ACC112 (cell line): ENCODE results near the gene PPP1R13B.

ENCODE experiments used
- H2AFZ ChIP-seq: fragments of 200-600 bp; sonication (generic); one replicate; pipeline ENCODE4 v1.6.0; 2017; ENCODE audit warnings: antibody characterized with exemption, low read length; ENCODE audit not compliant: unreplicated experiment
- H3K27ac ChIP-seq: fragments of 200-600 bp; sonication (generic); 2 replicates; pipeline ENCODE4 v1.5.1; 2014; ENCODE audit warnings: low read depth, mild to moderate bottlenecking, antibody characterized with exemption, low read length, moderate library complexity
- H3K27me3 ChIP-seq: fragments of 200-600 bp; sonication (generic); 2 replicates; pipeline ENCODE4 v1.6.1; 2014; ENCODE audit warnings: mild to moderate bottlenecking, antibody characterized with exemption, low read length, moderate library complexity, mixed read lengths; ENCODE audit not compliant: insufficient read depth
- H3K36me3 ChIP-seq: fragments of 200-600 bp; sonication (generic); 2 replicates; pipeline ENCODE4 v1.6.1; 2016; ENCODE audit warnings: mild to moderate bottlenecking, antibody characterized with exemption, low read length, moderate library complexity, mixed read lengths; ENCODE audit not compliant: insufficient read depth
- H3K4me1 ChIP-seq: fragments of 200-600 bp; sonication (generic); one replicate; pipeline ENCODE4 v1.6.1; 2016; ENCODE audit warnings: low read length, mixed read lengths; ENCODE audit not compliant: insufficient read depth, unreplicated experiment, control insufficient read depth
- H3K4me3 ChIP-seq: fragments of 200-600 bp; sonication (generic); 2 replicates; pipeline ENCODE4 v1.5.1; 2014; ENCODE audit warnings: mild to moderate bottlenecking, low read depth, low read length
- H3K79me2 ChIP-seq: fragments of 200-600 bp; sonication (generic); one replicate; pipeline ENCODE4 v1.6.0; 2016; ENCODE audit warnings: low read length; ENCODE audit not compliant: control insufficient read depth, unreplicated experiment, insufficient read depth

PPP1R13B gene

GRCh38 chr14:103700753-103701490 lies 146.5 kb downstream of the PPP1R13B start:
- Histone ChIP-seq H3K4me3 (no peak overlapping the region), H3K27ac (no peak overlapping the region), H3K4me1 (peaks cover 10% of the 10 kb centered on the region), H3K79me2 (peaks cover 10% of the 10 kb centered on the region), H3K36me3 (peaks cover 13% of the 10 kb centered on the region; the same call in 1 of the 2 replicates), H2AFZ (no peak overlapping the region), H3K27me3 (no peaks in the 10 kb centered on the region)

- no peak overlapping the region for H2AFZ ChIP-seq
- no peak overlapping the region for H3K4me3 ChIP-seq
- peaks cover 10% of the 10 kb centered on the region for H3K4me1 ChIP-seq
- H3K27me3 ChIP-seq, result no peaks in the 10 kb centered on the region
- peaks cover 10% of the 10 kb centered on the region for H3K79me2 ChIP-seq
- no peak overlapping the region for H3K27ac ChIP-seq
- peaks cover 6% of the 10 kb centered on the region; the same call in 1 of the 2 replicates for H3K36me3 ChIP-seq
These were observed 147.2 kb downstream of the PPP1R13B start for GRCh38 chr14:103699901-103700752.

- no peaks in the 10 kb centered on the region for H3K27me3 ChIP-seq
- no peak overlapping the region for H3K4me3 ChIP-seq
- H3K27ac ChIP-seq, result no peak overlapping the region
- peaks cover 10% of the 10 kb centered on the region for H3K4me1 ChIP-seq
- no peak overlapping the region for H2AFZ ChIP-seq
- H3K36me3 ChIP-seq, result peaks cover 5% of the 10 kb centered on the region; the same call in 1 of the 2 replicates
- peaks cover 10% of the 10 kb centered on the region for H3K79me2 ChIP-seq
These were observed 148.1 kb downstream of the PPP1R13B start for GRCh38 chr14:103699261-103699661.

- Histone ChIP-seq H3K4me3 (no peak overlapping the region), H3K79me2 (peaks cover 10% of the 10 kb centered on the region), H3K27me3 (no peaks in the 10 kb centered on the region), H2AFZ (no peak overlapping the region), H3K4me1 (peaks cover 10% of the 10 kb centered on the region), H3K36me3 (peaks cover 7% of the 10 kb centered on the region; the same call in 1 of the 2 replicates), H3K27ac (no peak overlapping the region)
These were observed 148.8 kb downstream of the PPP1R13B start for GRCh38 chr14:103698380-103699260.

GRCh38 chr14:103697603-103698379 lies 149.6 kb downstream of the PPP1R13B start:
- H3K27ac ChIP-seq, result no peak overlapping the region
- H3K4me1 ChIP-seq, result peaks cover 10% of the 10 kb centered on the region
- H3K27me3 ChIP-seq, result no peaks in the 10 kb centered on the region
- H3K79me2 ChIP-seq, result peaks cover 10% of the 10 kb centered on the region
- no peak overlapping the region for H2AFZ ChIP-seq
- H3K4me3 ChIP-seq, result no peak overlapping the region
- peaks cover 7% of the 10 kb centered on the region; the same call in 1 of the 2 replicates for H3K36me3 ChIP-seq

- H3K4me3 ChIP-seq, result no peak overlapping the region
- H3K4me1 ChIP-seq, result peaks cover 10% of the 10 kb centered on the region
- H3K36me3 ChIP-seq, result peaks cover 10% of the 10 kb centered on the region; the same call in 1 of the 2 replicates
- no peaks in the 10 kb centered on the region for H3K27me3 ChIP-seq
- H3K27ac ChIP-seq, result no peak overlapping the region
- no peak overlapping the region for H2AFZ ChIP-seq
- peaks cover 10% of the 10 kb centered on the region for H3K79me2 ChIP-seq
These were observed 150.2 kb downstream of the PPP1R13B start for GRCh38 chr14:103697206-103697602.

- Histone ChIP-seq H3K36me3 (peaks cover 14% of the 10 kb centered on the region; the same call in 1 of the 2 replicates), H3K79me2 (peaks cover 13% of the 10 kb centered on the region), H2AFZ (no peak overlapping the region), H3K27me3 (no peaks in the 10 kb centered on the region), H3K4me1 (peaks cover 10% of the 10 kb centered on the region), H3K27ac (no peak overlapping the region), H3K4me3 (no peak overlapping the region)
These were observed 150.8 kb downstream of the PPP1R13B start for GRCh38 chr14:103696466-103697071.

- H3K4me3 ChIP-seq, result no peak overlapping the region
- H3K4me1 ChIP-seq, result peaks cover 10% of the 10 kb centered on the region
- no peak overlapping the region for H3K27ac ChIP-seq
- no peaks in the 10 kb centered on the region for H3K27me3 ChIP-seq
- no peak overlapping the region for H2AFZ ChIP-seq
- peaks cover 13% of the 10 kb centered on the region for H3K79me2 ChIP-seq
- H3K36me3 ChIP-seq, result peaks cover 14% of the 10 kb centered on the region; the same call in 1 of the 2 replicates
These were observed 151.3 kb downstream of the PPP1R13B start for GRCh38 chr14:103696070-103696402.

- H3K79me2 ChIP-seq, result peaks cover 14% of the 10 kb centered on the region
- peaks cover 14% of the 10 kb centered on the region; the same call in 1 of the 2 replicates for H3K36me3 ChIP-seq
- no peak overlapping the region for H3K4me3 ChIP-seq
- H3K4me1 ChIP-seq, result peaks cover 10% of the 10 kb centered on the region
- no peak overlapping the region for H3K27ac ChIP-seq
- no peaks in the 10 kb centered on the region for H3K27me3 ChIP-seq
- no peak overlapping the region for H2AFZ ChIP-seq
These were observed 151.9 kb downstream of the PPP1R13B start for GRCh38 chr14:103695296-103696069.
